Cardiac fibroblast (primary cell): ENCODE data around the gene NIPBL.
"Not testable (repeated sequence)": the region's sequence is repeated elsewhere in the genome, so short reads cannot be mapped to it uniquely, and the experiment has no call there.

ENCODE experiments used
- DNase-seq, 2 donors: peaks; one replicate each; pipeline versions ENCODE4 v3.0.0 to v3.0.0-alpha.2; 2010; ENCODE audit warnings: low read depth in 2 of 2
- H3K4me3 ChIP-seq, 2 donors: replicated peaks in 1 of 2; 1 replicate in 1 of 2; 2 replicates in 1 of 2; pipeline ENCODE4 v1.5.1; 2011; ENCODE audit warnings: low read depth in 2 of 2, low read length in 2 of 2, mild to moderate bottlenecking in 2 of 2, moderate library complexity in 1 of 2
- CTCF ChIP-seq: IDR thresholded peaks from one replicate; pipeline ENCODE4 v1.5.1; 2011; ENCODE audit warnings: low read depth, mild to moderate bottlenecking, low read length, inconsistent platforms

NIPBL gene

GRCh38 chr5:37005946-37006540 is 129.5 kb downstream of the NIPBL start:
- H3K4me3 ChIP-seq: no peak overlapping the region
- peak; percentile 57 for TF ChIP-seq CTCF
- peak; percentile 52 to 59 for DNase-seq

DNA sequence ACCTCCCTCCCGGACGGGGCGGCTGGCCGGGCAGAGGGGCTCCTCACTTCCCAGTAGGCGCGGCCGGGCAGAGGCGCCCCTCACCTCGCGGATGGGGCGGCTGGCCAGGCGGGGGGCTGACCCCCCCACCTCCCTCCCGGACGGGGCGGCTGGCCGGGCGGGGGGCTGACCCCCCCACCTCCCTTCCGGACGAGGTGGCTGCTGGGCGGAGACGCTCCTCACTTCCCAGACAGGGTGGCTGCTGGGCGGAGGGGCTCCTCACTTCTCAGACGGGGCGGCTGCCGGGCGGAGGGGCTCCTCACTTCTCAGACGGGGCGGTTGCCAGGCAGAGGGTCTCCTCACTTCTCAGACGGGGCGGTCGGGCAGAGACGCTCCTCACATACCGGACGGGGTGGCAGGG is 136.6 kb downstream of the NIPBL start:
- H3K4me3 ChIP-seq, DNase-seq: not testable (repeated sequence)

DNA sequence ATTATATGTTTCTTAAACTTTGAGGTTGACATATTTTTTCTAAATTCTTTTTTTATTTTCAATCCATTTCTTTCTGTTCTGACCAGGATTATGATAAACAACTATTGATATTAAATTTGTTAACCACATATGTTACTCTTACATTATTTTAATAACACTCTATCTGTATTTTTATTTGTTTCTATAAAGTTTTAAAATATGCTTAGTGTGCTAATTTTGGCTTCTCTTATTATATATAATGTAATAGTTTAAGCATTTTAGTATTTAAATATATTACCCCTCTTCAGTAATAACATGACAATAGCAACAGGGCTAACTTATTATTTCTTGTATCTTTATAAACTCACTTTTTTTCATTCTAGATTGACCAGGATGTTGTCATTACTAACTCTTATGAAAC is 137.8 kb downstream of the NIPBL start:
- TF ChIP-seq CTCF: no peak

GRCh38 chr5:37015795-37016666 is 139.5 kb downstream of the NIPBL start:
- DNase-seq: peak; percentile 13 to 56
- H3K4me3 ChIP-seq: no peak overlapping the region
- no peak for TF ChIP-seq CTCF

More for the DNA sequence above, 137.8 kb downstream of the NIPBL start:
- H3K4me3 ChIP-seq: no peak overlapping the region
- no peak for DNase-seq

DNA sequence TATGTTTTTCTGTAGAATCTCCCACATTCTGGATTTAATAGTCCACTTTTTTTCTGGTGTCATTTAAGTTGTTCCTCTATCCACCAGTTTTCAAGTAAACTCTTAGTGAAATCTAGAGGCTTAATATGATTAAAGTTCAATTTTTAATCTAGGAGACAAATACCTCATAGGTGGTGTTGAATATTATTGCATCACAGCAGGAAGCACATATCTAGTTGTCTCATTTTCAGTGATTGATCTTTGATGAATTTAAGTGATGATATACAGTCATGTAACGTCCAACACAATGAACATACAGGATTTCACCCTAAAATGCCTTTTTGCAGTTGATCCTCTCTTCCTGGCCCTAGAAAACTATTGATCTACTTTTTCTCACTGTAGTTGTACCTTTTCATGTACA is 152.3 kb downstream of the NIPBL start:
- DNase-seq: no peak
- TF ChIP-seq CTCF: no peak
- no peak overlapping the region for H3K4me3 ChIP-seq

DNA sequence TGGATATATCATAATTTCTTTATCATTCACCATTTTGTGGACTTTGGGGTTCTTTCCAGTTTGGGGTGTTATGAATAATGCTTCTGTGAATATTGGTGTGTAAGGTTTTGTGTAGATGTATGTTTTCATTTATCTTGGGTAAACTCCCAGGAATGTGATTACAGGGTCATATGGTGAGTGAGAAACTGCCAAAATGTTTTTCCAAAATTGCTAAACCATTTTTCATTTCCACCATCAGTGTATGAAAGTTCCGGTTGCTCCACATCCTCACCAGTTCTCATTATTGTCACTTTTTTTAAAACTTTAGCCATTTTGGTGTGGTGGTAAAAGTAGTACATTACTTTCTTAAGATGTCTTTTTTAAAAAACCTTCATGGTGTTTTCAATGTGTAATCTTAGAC is 152.9 kb downstream of the NIPBL start:
- peak; percentile 12 to 74 for DNase-seq
- TF ChIP-seq CTCF: no peak
- no peak overlapping the region for H3K4me3 ChIP-seq

GRCh38 chr5:37034955-37035354 is 158.4 kb downstream of the NIPBL start:
- no peak overlapping the region for H3K4me3 ChIP-seq
- DNase-seq: no peak
- TF ChIP-seq CTCF: no peak
